Measurements from ENCODE around the gene MIS12. TPM values are rescaled to one million over a fixed set of nuclear protein-coding genes. Genes with fewer than 3 reads are reported as not detected.

The MIS12 gene
- polyA plus RNA-seq (2013, experiment 1 of 2), result 10.6 TPM
- 9.2 TPM for polyA plus RNA-seq (2013, experiment 2 of 2)

GRCh38 chr17:5486206-5487124, at the start of gene MIS12:
TSS of gene MIS12 (plus strand) at chr17:5486566. CDS start at chr17:5488863, 2,297 bp downstream.
- H3K36me3 ChIP-seq (ENCODE audit: control insufficient read depth in 1 of 2, insufficient read depth in 2 of 2, low read depth in 1 of 2, low read length in 2 of 2), result peaks cover 10 to 65% of the 10 kb centered on the region in 2 experiments
- H3K4ac ChIP-seq (ENCODE audit: low read depth in 1 of 2, low read length in 2 of 2), result peak within 1 kb of the TSS; percentile 84 to 99
- H3K79me1 ChIP-seq (replicated peaks; ENCODE audit: low read length, poor library complexity, severe bottlenecking), result peaks cover 28% of the 10 kb centered on the region
- H3K14ac ChIP-seq (ENCODE audit: low read length in 2 of 2), result peak within 1 kb of the TSS in 1 of 2 experiments; percentile 89
- peak within 1 kb of the TSS; percentile 73 for H2BK120ac ChIP-seq (ENCODE audit: low read depth, low read length)
- peak within 1 kb of the TSS; percentile 94 for H2BK5ac ChIP-seq (ENCODE audit: low read depth, low read length, poor library complexity, severe bottlenecking)
- H3K27me3 ChIP-seq (ENCODE audit: control insufficient read depth in 1 of 2, insufficient read depth in 1 of 2, low read length in 2 of 2), result no peaks in the 10 kb centered on the region
- peaks cover 6% of the 10 kb centered on the region for H3K4me1 ChIP-seq (ENCODE audit: control insufficient read depth, insufficient read depth, low read depth, low read length)
- H4K8ac ChIP-seq (ENCODE audit: low read length), result peak within 1 kb of the TSS; percentile 99
- under 1% methylated on average over 73 of the region's 77 CpGs for WGBS
- DNase-seq, result peak; percentile 100
- H4K91ac ChIP-seq (ENCODE audit: low read length), result peak within 1 kb of the TSS; percentile 99
- H3K4me2 ChIP-seq (ENCODE audit: low read length, poor library complexity, severe bottlenecking), result peak within 1 kb of the TSS; percentile 95
- H2BK15ac ChIP-seq (ENCODE audit: low read depth, poor library complexity, severe bottlenecking), result no peak within 1 kb of the TSS
- H3K18ac ChIP-seq (ENCODE audit: low read depth in 1 of 2, low read length in 2 of 2), result peak within 1 kb of the TSS; percentile 98
- H2AK5ac ChIP-seq (ENCODE audit: low read length, severe bottlenecking), result peak within 1 kb of the TSS; percentile 71
- H3K23ac ChIP-seq (ENCODE audit: low read length in 2 of 2), result peak within 1 kb of the TSS in 1 of 2 experiments; percentile 75
- peak within 1 kb of the TSS; percentile 87 for H2AFZ ChIP-seq (ENCODE audit: low read depth, low read length)
- H3K4me3 ChIP-seq (ENCODE audit: insufficient read depth in 1 of 2, low read depth in 1 of 2, low read length in 2 of 2), result peak within 1 kb of the TSS; percentile 88 to 94
- peak within 1 kb of the TSS in 1 of 2 experiments; percentile 32 for H2BK12ac ChIP-seq (ENCODE audit: low read length in 2 of 2)
- H3K9me3 ChIP-seq (ENCODE audit: control insufficient read depth, low read length), result no peaks in the 10 kb centered on the region
- peak within 1 kb of the TSS; percentile 100 for H3K27ac ChIP-seq (ENCODE audit: low read length, poor library complexity, severe bottlenecking)
- H3K9ac ChIP-seq (ENCODE audit: low read length), result peak within 1 kb of the TSS; percentile 97

- Histone ChIP-seq H4K91ac (ENCODE audit: low read length) (no peak overlapping the region), H2BK15ac (ENCODE audit: low read depth, poor library complexity, severe bottlenecking) (no peak overlapping the region), H3K9me3 (ENCODE audit: control insufficient read depth, low read length) (no peaks in the 10 kb centered on the region), H3K4me3 (ENCODE audit: insufficient read depth in 1 of 2, low read depth in 1 of 2, low read length in 2 of 2) (peak overlapping the region; percentile 39 to 86), H3K27ac (ENCODE audit: low read length, poor library complexity, severe bottlenecking) (no peak overlapping the region), H3K36me3 (ENCODE audit: control insufficient read depth in 1 of 2, insufficient read depth in 2 of 2, low read depth in 1 of 2, low read length in 2 of 2) (peaks cover 33 to 50% of the 10 kb centered on the region in 2 experiments), H3K18ac (ENCODE audit: low read depth in 1 of 2, low read length in 2 of 2) (no peak overlapping the region), H3K27me3 (ENCODE audit: control insufficient read depth in 1 of 2, insufficient read depth in 1 of 2, low read length in 2 of 2) (no peaks in the 10 kb centered on the region), H3K14ac (ENCODE audit: low read length in 2 of 2) (no peak overlapping the region), H3K4me2 (ENCODE audit: low read length, poor library complexity, severe bottlenecking) (peak overlapping the region; percentile 95), H2BK120ac (ENCODE audit: low read depth, low read length) (no peak overlapping the region), H3K23ac (ENCODE audit: low read length in 2 of 2) (no peak overlapping the region), H3K9ac (ENCODE audit: low read length) (peak overlapping the region; percentile 92), H2AFZ (ENCODE audit: low read depth, low read length) (no peak overlapping the region), H2AK5ac (ENCODE audit: low read length, severe bottlenecking) (peak overlapping the region; percentile 41), H3K79me1 (replicated peaks; ENCODE audit: low read length, poor library complexity, severe bottlenecking) (peaks cover 22% of the 10 kb centered on the region), H3K4ac (ENCODE audit: low read depth in 1 of 2, low read length in 2 of 2) (no peak overlapping the region), H2BK12ac (ENCODE audit: low read length in 2 of 2) (no peak overlapping the region), H2BK5ac (ENCODE audit: low read depth, low read length, poor library complexity, severe bottlenecking) (no peak overlapping the region), H4K8ac (ENCODE audit: low read length) (no peak overlapping the region), H3K4me1 (ENCODE audit: control insufficient read depth, insufficient read depth, low read depth, low read length) (peaks cover 10% of the 10 kb centered on the region)
- DNase-seq, result peak; percentile 52
- 53% methylated on average over 5 of the region's 5 CpGs for WGBS
Observed at GRCh38 chr17:5437721-5438317, 48.5 kb upstream of the MIS12 start.

- Histone ChIP-seq H2BK5ac (ENCODE audit: low read depth, low read length, poor library complexity, severe bottlenecking) (peak within 1 kb of the TSS; percentile 68), H4K8ac (ENCODE audit: low read length) (peak within 1 kb of the TSS; percentile 97), H3K9ac (ENCODE audit: low read length) (peak within 1 kb of the TSS; percentile 92), H4K91ac (ENCODE audit: low read length) (peak within 1 kb of the TSS; percentile 93), H3K23ac (ENCODE audit: low read length in 2 of 2) (peak within 1 kb of the TSS in 1 of 2 experiments; percentile 87), H2BK120ac (ENCODE audit: low read depth, low read length) (no peak within 1 kb of the TSS), H3K14ac (ENCODE audit: low read length in 2 of 2) (peak within 1 kb of the TSS; percentile 29 to 94), H3K36me3 (ENCODE audit: control insufficient read depth in 1 of 2, insufficient read depth in 2 of 2, low read depth in 1 of 2, low read length in 2 of 2) (peaks cover 32 to 48% of the 10 kb centered on the region in 2 experiments), H3K4me2 (ENCODE audit: low read length, poor library complexity, severe bottlenecking) (peak within 1 kb of the TSS; percentile 95), H3K18ac (ENCODE audit: low read depth in 1 of 2, low read length in 2 of 2) (peak within 1 kb of the TSS; percentile 95 to 98), H3K4ac (ENCODE audit: low read depth in 1 of 2, low read length in 2 of 2) (peak within 1 kb of the TSS; percentile 83 to 91), H2AFZ (ENCODE audit: low read depth, low read length) (peak within 1 kb of the TSS; percentile 83), H3K9me3 (ENCODE audit: control insufficient read depth, low read length) (no peaks in the 10 kb centered on the region), H3K79me1 (replicated peaks; ENCODE audit: low read length, poor library complexity, severe bottlenecking) (peaks cover 22% of the 10 kb centered on the region), H2BK12ac (ENCODE audit: low read length in 2 of 2) (no peak within 1 kb of the TSS), H2AK5ac (ENCODE audit: low read length, severe bottlenecking) (peak within 1 kb of the TSS; percentile 41), H3K4me1 (ENCODE audit: control insufficient read depth, insufficient read depth, low read depth, low read length) (peaks cover 10% of the 10 kb centered on the region), H3K27me3 (ENCODE audit: control insufficient read depth in 1 of 2, insufficient read depth in 1 of 2, low read length in 2 of 2) (no peaks in the 10 kb centered on the region), H2BK15ac (ENCODE audit: low read depth, poor library complexity, severe bottlenecking) (peak within 1 kb of the TSS; percentile 52), H3K27ac (ENCODE audit: low read length, poor library complexity, severe bottlenecking) (peak within 1 kb of the TSS; percentile 41), H3K4me3 (ENCODE audit: insufficient read depth in 1 of 2, low read depth in 1 of 2, low read length in 2 of 2) (peak within 1 kb of the TSS; percentile 86 to 98)
- peak; percentile 93 for DNase-seq
- under 1% methylated on average over 63 of the region's 75 CpGs for WGBS
Observed at GRCh38 chr17:5438716-5439445, 47.5 kb upstream of the MIS12 start, which contains the start of gene C1QBP. TSS of gene C1QBP (minus strand) at chr17:5439155. CDS start at chr17:5439073, 82 bp downstream.
